IPS-NIHi11 (cell line): ENCODE results near the gene USB1.
A peak's percentile ranks its signal among the peaks of the same experiment; 100 is the strongest.

Experiments used
- DNase-seq: peaks from one replicate; pipeline ENCODE4 v3.0.0; 2012; ENCODE audit warnings: mixed read lengths, low spot score

The USB1 gene

GRCh38 chr16:58000706-58001676 is at the start of gene USB1:
USB1 (plus strand) TSS chr16:58001407; CDS start chr16:58001484, 77 bp downstream.
- peak; percentile 97 for DNase-seq

GRCh38 chr16:57952909-57953308 is 48.3 kb upstream of the USB1 start:
- DNase-seq, result no peak

GRCh38 chr16:57953857-57954256 is 47.4 kb upstream of the USB1 start:
- no peak for DNase-seq

- no peak for DNase-seq
Observed at GRCh38 chr16:57955572-57956188, 45.5 kb upstream of the USB1 start.

GRCh38 chr16:57956270-57956808 is 44.9 kb upstream of the USB1 start:
- no peak for DNase-seq

- DNase-seq, result no peak
Observed at GRCh38 chr16:57956924-57957672, 44.1 kb upstream of the USB1 start.

GRCh38 chr16:57957673-57958392 is 43.4 kb upstream of the USB1 start:
- DNase-seq, result no peak

- no peak for DNase-seq
Observed at GRCh38 chr16:57958544-57958943, 42.7 kb upstream of the USB1 start.

GRCh38 chr16:57959121-57959520 is 42.1 kb upstream of the USB1 start:
- DNase-seq, result no peak

GRCh38 chr16:57959804-57960203 is 41.4 kb upstream of the USB1 start:
- DNase-seq, result no peak

GRCh38 chr16:57960310-57960709 is 40.9 kb upstream of the USB1 start:
- no peak for DNase-seq

- DNase-seq, result no peak
Observed at GRCh38 chr16:57960826-57961472, 40.3 kb upstream of the USB1 start.

- DNase-seq, result no peak
Observed at GRCh38 chr16:57961538-57961937, 39.7 kb upstream of the USB1 start.

- DNase-seq, result no peak
Observed at GRCh38 chr16:57962046-57962445, 39.2 kb upstream of the USB1 start.

- no peak for DNase-seq
Observed at GRCh38 chr16:57962756-57963155, 38.5 kb upstream of the USB1 start.

- DNase-seq, result no peak
Observed at GRCh38 chr16:57964157-57964700, 37.0 kb upstream of the USB1 start.

GRCh38 chr16:57966204-57966771 is 34.9 kb upstream of the USB1 start:
- no peak for DNase-seq

- DNase-seq, result no peak
Observed at GRCh38 chr16:57966986-57967385, 34.2 kb upstream of the USB1 start.

- DNase-seq, result no peak
Observed at GRCh38 chr16:57967916-57968315, 33.3 kb upstream of the USB1 start.

GRCh38 chr16:57969451-57970123 is 31.6 kb upstream of the USB1 start:
- no peak for DNase-seq
